IMR-90 (cell line): ENCODE data around the gene ADCY9. TPM values are rescaled to one million over a fixed set of nuclear protein-coding genes. Genes with fewer than 3 reads are reported as not detected.

ENCODE experiments used
- ATAC-seq: fragments of 200-7000 bp; cut with Tn5 transposase; 2 replicates; pipeline ENCODE4 v1.9.1; 2020; ENCODE audit warnings: low read depth, mild to moderate bottlenecking, moderate library complexity
- BruUV-seq: library from RNA; stranded (reverse); fragments of 400-500 nt; replicated peaks from 2 replicates; lab custom pipeline; 2021; lab: Mats Ljungman, UMichigan
- CTCF ChIA-PET: fragments of 300-600 bp; formaldehyde crosslinking; extraction: SDS; loops from one replicate; lab custom pipeline; 2021; ENCODE audit warnings: antibody characterized with exemption; lab: Yijun Ruan, JAX
- POLR2A ChIA-PET: fragments of 300-600 bp; sonication (Branson Sonifier 250); formaldehyde crosslinking; loops from one replicate; lab custom pipeline; 2022; ENCODE audit warnings: antibody characterized with exemption; ENCODE audit not compliant: unreplicated experiment; lab: Charles Lee
- DNase-seq: peaks from one replicate; pipeline ENCODE4 v3.0.0; 2013
- H2AFZ ChIP-seq: replicated peaks from 2 replicates; pipeline ENCODE3; 2013; ENCODE audit warnings: low read length, mild to moderate bottlenecking; ENCODE audit not compliant: poor library complexity
- H2AK5ac ChIP-seq: 2 replicates; pipeline ENCODE4 v1.6.1; 2013; ENCODE audit warnings: low read depth, low read length, inconsistent platforms
- H2AK9ac ChIP-seq: replicated peaks from 2 replicates; pipeline ENCODE3; 2013; ENCODE audit warnings: mild to moderate bottlenecking, low read depth, low read length, moderate library complexity; ENCODE audit not compliant: poor library complexity
- H2BK120ac ChIP-seq: 2 replicates; pipeline ENCODE4 v1.6.1; 2013; ENCODE audit warnings: low read depth, low read length, inconsistent platforms
- H2BK15ac ChIP-seq: 3 replicates; pipeline ENCODE4 v1.6.1; 2013; ENCODE audit warnings: low read depth, low read length, inconsistent platforms
- H2BK20ac ChIP-seq: 2 replicates; pipeline ENCODE4 v1.6.1; 2013; ENCODE audit warnings: low read depth, mild to moderate bottlenecking, inconsistent platforms, low read length, moderate library complexity
- H2BK5ac ChIP-seq: 2 replicates; pipeline ENCODE4 v1.6.1; 2013; ENCODE audit warnings: mild to moderate bottlenecking, low read depth, low read length, inconsistent platforms; ENCODE audit not compliant: poor library complexity, severe bottlenecking
- H3K14ac ChIP-seq: replicated peaks from 2 replicates; pipeline ENCODE4 v1.6.1; 2013; ENCODE audit warnings: low read depth, low read length, inconsistent platforms
- H3K18ac ChIP-seq: 2 replicates; pipeline ENCODE4 v1.6.1; 2013; ENCODE audit warnings: low read depth, low read length, control low read depth
- H3K23ac ChIP-seq: 2 replicates; pipeline ENCODE4 v1.6.1; 2013; ENCODE audit warnings: low read depth, low read length, inconsistent platforms
- H3K27ac ChIP-seq: 2 replicates; pipeline ENCODE4 v1.5.1; 2013; ENCODE audit warnings: mild to moderate bottlenecking, control low read depth, low read length; ENCODE audit not compliant: insufficient read depth
- H3K27me3 ChIP-seq: 2 replicates; pipeline ENCODE4 v1.6.1; 2013; ENCODE audit warnings: low read length; ENCODE audit not compliant: control insufficient read depth, insufficient read depth
- H3K36me3 ChIP-seq: 2 replicates; pipeline ENCODE4 v1.6.1; 2013; ENCODE audit warnings: low read length, mixed read lengths; ENCODE audit not compliant: control insufficient read depth, insufficient read depth
- H3K4ac ChIP-seq: 2 replicates; pipeline ENCODE4 v1.6.1; 2013; ENCODE audit warnings: low read depth, low read length, inconsistent platforms
- H3K4me1 ChIP-seq: 2 replicates; pipeline ENCODE4 v1.6.1; 2013; ENCODE audit warnings: low read length, mixed read lengths; ENCODE audit not compliant: control insufficient read depth, insufficient read depth
- H3K4me2 ChIP-seq: 2 replicates; pipeline ENCODE4 v1.6.1; 2013; ENCODE audit warnings: low read depth, mild to moderate bottlenecking, control low read depth, low read length, moderate library complexity
- H3K4me3 ChIP-seq: 2 replicates; pipeline ENCODE4 v1.5.1; 2013; ENCODE audit warnings: low read depth, mild to moderate bottlenecking, control low read depth, low read length, moderate library complexity; ENCODE audit not compliant: insufficient read depth
- H3K56ac ChIP-seq: 2 replicates; pipeline ENCODE4 v1.6.1; 2013; ENCODE audit warnings: low read length, inconsistent platforms; ENCODE audit not compliant: insufficient read depth; ENCODE audit errors: extremely low read depth
- H3K79me1 ChIP-seq, 2 experiments: 2 replicates each; pipeline ENCODE4 v1.6.1; 2013; ENCODE audit warnings: low read length in 2 of 2, inconsistent platforms in 1 of 2, low read depth in 1 of 2
- H3K9ac ChIP-seq: 2 replicates; pipeline ENCODE4 v1.6.1; 2013; ENCODE audit warnings: low read depth, low read length, control low read depth
- H3K9me1 ChIP-seq: 2 replicates; pipeline ENCODE4 v1.6.1; 2013; ENCODE audit warnings: low read length, inconsistent platforms; ENCODE audit not compliant: insufficient read depth
- H3K9me3 ChIP-seq: 2 replicates; pipeline ENCODE4 v1.6.1; 2013; ENCODE audit warnings: low read length; ENCODE audit not compliant: control insufficient read depth, insufficient read depth
- H4K20me1 ChIP-seq: 2 replicates; pipeline ENCODE4 v1.6.1; 2013; ENCODE audit warnings: low read length, inconsistent platforms; ENCODE audit not compliant: insufficient read depth
- H4K5ac ChIP-seq: 2 replicates; pipeline ENCODE4 v1.6.1; 2013; ENCODE audit warnings: mild to moderate bottlenecking, low read depth, low read length, control low read depth
- H4K8ac ChIP-seq, 2 experiments: 2 replicates each; pipeline ENCODE4 v1.6.1; 2013; ENCODE audit warnings: low read depth in 2 of 2, low read length in 2 of 2, control low read depth in 1 of 2, inconsistent platforms in 1 of 2
- H4K91ac ChIP-seq: 2 replicates; pipeline ENCODE4 v1.6.1; 2013; ENCODE audit warnings: low read depth, low read length, inconsistent platforms; ENCODE audit not compliant: insufficient read depth
- BHLHE40 ChIP-seq: fragments of 150-350 bp; IDR thresholded peaks from 2 replicates; pipeline ENCODE4 v1.6.1; 2016; ENCODE audit warnings: mild to moderate bottlenecking, low read depth, low read length
- CEBPB ChIP-seq: IDR thresholded peaks from 2 replicates; pipeline ENCODE4 v1.6.1; 2012; ENCODE audit warnings: low read depth, low read length, improper control_type of control experiment
- MAFK ChIP-seq: IDR thresholded peaks from 2 replicates; pipeline ENCODE4 v1.6.1; 2012; ENCODE audit warnings: low read depth, low read length, improper control_type of control experiment
- NFE2L2 ChIP-seq: fragments of 150-350 bp; IDR thresholded peaks from 2 replicates; pipeline ENCODE4 v1.6.1; 2016; ENCODE audit warnings: low read depth, mild to moderate bottlenecking, low read length
- RCOR1 ChIP-seq: IDR thresholded peaks from 2 replicates; pipeline ENCODE4 v1.6.1; 2012; ENCODE audit warnings: mild to moderate bottlenecking, low read length, improper control_type of control experiment; ENCODE audit not compliant: insufficient replicate concordance
- WGBS, 2 experiments: methylation state at CpG; one replicate each; pipeline versions ENCODE4 v1.1.5 to v1.1.7; 2013; ENCODE audit warnings: missing lambda C conversion rate in 2 of 2; ENCODE audit not compliant: insufficient read length in 1 of 2; ENCODE audit errors: extremely low coverage in 2 of 2; 5-methylcytosine and 5-hydroxymethylcytosine counted together
- dilution Hi-C: fragments of 300-500 bp; cut with HindIII; formaldehyde crosslinking; loops from one replicate; pipeline ENCODE4 v1.14.3; 2018; ENCODE audit warnings: low sequenced_read_pairs; ENCODE audit not compliant: unreplicated experiment
- in situ Hi-C: fragments of 300-500 bp; cut with MboI; formaldehyde crosslinking; loops from 3 replicates; pipeline ENCODE4 v1.14.3; 2019; ENCODE audit warnings: low sequenced_read_pairs, inconsistent platforms, mixed read lengths
- intact Hi-C: fragments of 100-400 bp; cut with micrococcal nuclease; formaldehyde crosslinking; loops from 2 replicates; pipeline ENCODE4 v1.10.0; 2022
- polyA plus RNA-seq, 3 experiments: library from polyadenylated mRNA; depleted of rRNA; stranded (reverse); fragments of >200 nt; gene quantifications; 2 replicates each; pipeline ENCODE4 v1.2.3, GENCODE V29; 2012; ENCODE audit warnings: low replicate concordance in 1 of 3
- total RNA-seq: library from RNA; depleted of rRNA; stranded (reverse); fragments of >200 nt; gene quantifications from 2 replicates; pipeline ENCODE4 v1.2.3, GENCODE V29; 2012
- TF ChIP-seq, protein P1 (sequence below): conservative IDR thresholded peaks from 2 replicates; pipeline ENCODE4 v1.5.1; 2012; ENCODE audit warnings: mild to moderate bottlenecking, low read depth, low read length, improper control_type of control experiment

Gene ADCY9
- total and polyA plus RNA-seq, 2 of the 4 experiments (the other 2 are of a cell fraction): 5.4 to 12.5 TPM

- H4K5ac ChIP-seq: peak overlapping the region; percentile 50
- no peaks in the 10 kb centered on the region for H3K36me3 ChIP-seq
- TF ChIP-seq CEBPB: 0 out of 2 replicates have a peak, but pooled peaks have one; percentile 5
- peak; percentile 79 for TF ChIP-seq NFE2L2
- no peak for TF ChIP-seq BHLHE40
- TF ChIP-seq, protein P1, sequence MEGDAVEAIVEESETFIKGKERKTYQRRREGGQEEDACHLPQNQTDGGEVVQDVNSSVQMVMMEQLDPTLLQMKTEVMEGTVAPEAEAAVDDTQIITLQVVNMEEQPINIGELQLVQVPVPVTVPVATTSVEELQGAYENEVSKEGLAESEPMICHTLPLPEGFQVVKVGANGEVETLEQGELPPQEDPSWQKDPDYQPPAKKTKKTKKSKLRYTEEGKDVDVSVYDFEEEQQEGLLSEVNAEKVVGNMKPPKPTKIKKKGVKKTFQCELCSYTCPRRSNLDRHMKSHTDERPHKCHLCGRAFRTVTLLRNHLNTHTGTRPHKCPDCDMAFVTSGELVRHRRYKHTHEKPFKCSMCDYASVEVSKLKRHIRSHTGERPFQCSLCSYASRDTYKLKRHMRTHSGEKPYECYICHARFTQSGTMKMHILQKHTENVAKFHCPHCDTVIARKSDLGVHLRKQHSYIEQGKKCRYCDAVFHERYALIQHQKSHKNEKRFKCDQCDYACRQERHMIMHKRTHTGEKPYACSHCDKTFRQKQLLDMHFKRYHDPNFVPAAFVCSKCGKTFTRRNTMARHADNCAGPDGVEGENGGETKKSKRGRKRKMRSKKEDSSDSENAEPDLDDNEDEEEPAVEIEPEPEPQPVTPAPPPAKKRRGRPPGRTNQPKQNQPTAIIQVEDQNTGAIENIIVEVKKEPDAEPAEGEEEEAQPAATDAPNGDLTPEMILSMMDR: no peak
- no peak for TF ChIP-seq RCOR1
- TF ChIP-seq MAFK: no peak
- H3K9ac ChIP-seq: peak overlapping the region; percentile 26; the same call in 1 of the 2 replicates
- H2BK120ac ChIP-seq: peak overlapping the region; percentile 80
- peaks cover 20% of the 10 kb centered on the region for H3K9me1 ChIP-seq
- in situ Hi-C loops: no loop called here
- H4K20me1 ChIP-seq: peaks cover 8% of the 10 kb centered on the region
- H3K14ac ChIP-seq: peak overlapping the region; percentile 80; the same call in 1 of the 2 replicates
- peak overlapping the region; percentile 65 for H4K91ac ChIP-seq
- ChIA-PET POLR2A (no interaction called here), CTCF (interaction anchor here (0.5 to 0.6 kb wide), 2 partner anchors 60 to 68 kb away, joined by 5 to 6 read pairs; no protein-coding TSS in a partner anchor)
- no TSS peak for BruUV-seq
- peak overlapping the region in 1 of 2 experiments; percentile 33; a peak in 1 of 4 replicates for H4K8ac ChIP-seq
- H3K4ac ChIP-seq: peak overlapping the region; percentile 29
- peak overlapping the region; percentile 76 for H2BK5ac ChIP-seq
- peaks cover 19% of the 10 kb centered on the region for H3K4me1 ChIP-seq
- peak overlapping the region; percentile 69; the same call in 1 of the 2 replicates for H3K27ac ChIP-seq
- dilution Hi-C loops: no loop called here
- H2BK15ac ChIP-seq: peak overlapping the region; percentile 17; the same call in 1 of the 3 replicates
- H3K79me1 ChIP-seq: peaks cover 10 to 70% of the 10 kb centered on the region in 2 experiments; a peak in 2 of 4 replicates
- no peaks in the 10 kb centered on the region for H3K9me3 ChIP-seq
- no peak overlapping the region for H3K4me3 ChIP-seq
- peak overlapping the region; percentile 51 for H3K4me2 ChIP-seq
- peak overlapping the region; percentile 72 for H2AFZ ChIP-seq
- no peak overlapping the region for H3K56ac ChIP-seq
- H2BK20ac ChIP-seq: peak overlapping the region; percentile 70; the same call in 1 of the 2 replicates
- H3K18ac ChIP-seq: peak overlapping the region; percentile 54
- no peaks in the 10 kb centered on the region for H3K27me3 ChIP-seq
- H2AK5ac ChIP-seq: peak overlapping the region; percentile 51
- peak; percentile 35 for DNase-seq
- no CpG with 5 or more reads among the region's 13 CpGs for WGBS, 2 experiments
- H3K23ac ChIP-seq: peak overlapping the region; percentile 86; the same call in 1 of the 2 replicates
- H2AK9ac ChIP-seq: peak overlapping the region; percentile 62
- ATAC-seq: peak; percentile 48
- intact Hi-C loops: loop anchor here (5.0 kb wide), 3 partner anchors 53 to 253 kb away; partner anchors contain the start of gene ADCY9
These were observed 117.3 kb downstream of the ADCY9 start for GRCh38 chr16:3998793-3999478.
